Loucy (cell line): ENCODE results near the gene TMEM147.

Source experiments
- H2AFZ ChIP-seq: fragments of 200-600 bp; sonication (generic); 2 replicates; pipeline ENCODE4 v1.6.0; 2016; ENCODE audit warnings: antibody characterized with exemption, mild to moderate bottlenecking, low read length, moderate library complexity
- H3F3A ChIP-seq: fragments of 200-600 bp; 2 replicates; pipeline ENCODE4 v1.6.0; 2016; ENCODE audit warnings: antibody characterized with exemption, low read depth, mild to moderate bottlenecking
- H3K27me3 ChIP-seq: fragments of 200-600 bp; sonication (generic); 2 replicates; pipeline ENCODE4 v1.6.1; 2014; ENCODE audit warnings: low read length, mild to moderate bottlenecking; ENCODE audit not compliant: insufficient read depth, poor library complexity, severe bottlenecking
- H3K36me3 ChIP-seq: fragments of 200-600 bp; sonication (generic); 2 replicates; pipeline ENCODE4 v1.6.1; 2016; ENCODE audit warnings: low read length; ENCODE audit not compliant: insufficient read depth
- H3K4me1 ChIP-seq: fragments of 200-600 bp; sonication (generic); 2 replicates; pipeline ENCODE4 v1.5.1; 2014; ENCODE audit warnings: low read length, mild to moderate bottlenecking; ENCODE audit not compliant: insufficient read depth, poor library complexity, severe bottlenecking
- H3K4me2 ChIP-seq: fragments of 200-600 bp; sonication (generic); 2 replicates; pipeline ENCODE4 v1.6.0; 2014; ENCODE audit warnings: antibody characterized with exemption, low read length, low read depth, mild to moderate bottlenecking; ENCODE audit not compliant: poor library complexity, severe bottlenecking
- H3K4me3 ChIP-seq: fragments of 200-600 bp; sonication (generic); 2 replicates; pipeline ENCODE4 v1.5.1; 2014; ENCODE audit warnings: low read length, mild to moderate bottlenecking, mixed read lengths; ENCODE audit not compliant: poor library complexity, severe bottlenecking
- H3K79me2 ChIP-seq: fragments of 200-600 bp; sonication (generic); 2 replicates; pipeline ENCODE4 v1.6.1; 2014; ENCODE audit warnings: low read length; ENCODE audit not compliant: insufficient read depth
- H3K9ac ChIP-seq: fragments of 200-600 bp; sonication (generic); 2 replicates; pipeline ENCODE4 v1.6.0; 2014; ENCODE audit warnings: mild to moderate bottlenecking, low read depth, low read length, moderate library complexity; ENCODE audit not compliant: poor library complexity, severe bottlenecking
- H3K9me2 ChIP-seq: fragments of 200-600 bp; sonication (generic); replicated peaks from 2 replicates; pipeline ENCODE4 v1.6.1; 2016; ENCODE audit warnings: low read depth, low read length, mixed read lengths
- H3K9me3 ChIP-seq: fragments of 200-600 bp; sonication (generic); 2 replicates; pipeline ENCODE4 v1.6.1; 2014; ENCODE audit warnings: mild to moderate bottlenecking, antibody characterized with exemption, low read length, low read depth; ENCODE audit not compliant: insufficient read depth
- H4K20me1 ChIP-seq: fragments of 200-600 bp; sonication (generic); 2 replicates; pipeline ENCODE4 v1.6.0; 2014; ENCODE audit warnings: antibody characterized with exemption, low read length, mild to moderate bottlenecking; ENCODE audit not compliant: insufficient read depth, poor library complexity, severe bottlenecking
- CTCF ChIP-seq: fragments of 200-600 bp; sonication (generic); conservative IDR thresholded peaks from 2 replicates; pipeline ENCODE4 v1.5.1; 2014; ENCODE audit warnings: mild to moderate bottlenecking, antibody characterized with exemption, low read length
- EZH2phosphoT487 ChIP-seq: fragments of 200-600 bp; IDR thresholded peaks from 2 replicates; pipeline ENCODE4 v1.6.1; 2018; ENCODE audit warnings: antibody characterized with exemption, mild to moderate bottlenecking, moderate library complexity, borderline replicate concordance

TMEM147 gene

GRCh38 chr19:35498984-35499527 lies 46.4 kb upstream of the TMEM147 start:
- Histone ChIP-seq H3K36me3 (no peaks in the 10 kb centered on the region), H3K9ac (no peak overlapping the region)
- TF ChIP-seq EZH2phosphoT487 (no peak), CTCF (no peak)

GRCh38 chr19:35500611-35501010 lies 44.8 kb upstream of the TMEM147 start:
- H4K20me1 ChIP-seq: no peaks in the 10 kb centered on the region
- no peaks in the 10 kb centered on the region for H3K27me3 ChIP-seq
- H3K36me3 ChIP-seq: no peaks in the 10 kb centered on the region
- H3K4me1 ChIP-seq: no peaks in the 10 kb centered on the region
- no peaks in the 10 kb centered on the region for H3F3A ChIP-seq
- no peaks in the 10 kb centered on the region for H3K9me3 ChIP-seq
- TF ChIP-seq EZH2phosphoT487 (no peak), CTCF (no peak)
- H3K79me2 ChIP-seq: no peaks in the 10 kb centered on the region
- no peak overlapping the region for H3K9ac ChIP-seq
- no peak overlapping the region for H2AFZ ChIP-seq
- no peak overlapping the region for H3K4me2 ChIP-seq
- H3K4me3 ChIP-seq: no peak overlapping the region
- no peaks in the 10 kb centered on the region for H3K9me2 ChIP-seq

More at GRCh38 chr19:35498984-35499527, 46.4 kb upstream of the TMEM147 start:
- H2AFZ ChIP-seq: no peak overlapping the region
- H3K27me3 ChIP-seq: no peaks in the 10 kb centered on the region
- no peaks in the 10 kb centered on the region for H3K9me2 ChIP-seq
- no peaks in the 10 kb centered on the region for H3K4me1 ChIP-seq
- H3K4me2 ChIP-seq: no peak overlapping the region
- H3K79me2 ChIP-seq: no peaks in the 10 kb centered on the region
- no peak overlapping the region for H3K4me3 ChIP-seq
- H4K20me1 ChIP-seq: no peaks in the 10 kb centered on the region
- H3K9me3 ChIP-seq: no peaks in the 10 kb centered on the region
- no peaks in the 10 kb centered on the region for H3F3A ChIP-seq

- Histone ChIP-seq H3K4me3 (no peak overlapping the region), H4K20me1 (no peaks in the 10 kb centered on the region), H3K9ac (no peak overlapping the region), H3K9me3 (no peaks in the 10 kb centered on the region), H3K4me2 (no peak overlapping the region), H3K79me2 (no peaks in the 10 kb centered on the region), H3F3A (no peaks in the 10 kb centered on the region), H3K36me3 (no peaks in the 10 kb centered on the region), H3K27me3 (no peaks in the 10 kb centered on the region), H2AFZ (no peak overlapping the region), H3K9me2 (no peaks in the 10 kb centered on the region), H3K4me1 (no peaks in the 10 kb centered on the region)
- no peak for TF ChIP-seq EZH2phosphoT487
- no peak for TF ChIP-seq CTCF
Measured at GRCh38 chr19:35501684-35502083, 43.7 kb upstream of the TMEM147 start.
